Fibroblast of pulmonary artery (primary cell): Measurements from ENCODE around the gene CHMP3.

Experiments used
- DNase-seq: peaks from one replicate; pipeline ENCODE4 v3.0.0-alpha.2; 2010; ENCODE audit warnings: low read depth
- H3K4me3 ChIP-seq: replicated peaks from 2 replicates; pipeline ENCODE4 v1.5.1; 2011; ENCODE audit warnings: low read depth, mild to moderate bottlenecking, control low read depth, low read length, moderate library complexity
- CTCF ChIP-seq: IDR thresholded peaks from 2 replicates; pipeline ENCODE4 v1.5.1; 2011; ENCODE audit warnings: mild to moderate bottlenecking, control low read depth, low read length, inconsistent platforms; ENCODE audit errors: missing control alignments

CHMP3 gene

GRCh38 chr2:86562922-86563649 lies at the start of gene CHMP3:
Gene CHMP3 (minus strand): TSS chr2:86563443. CDS start chr2:86563348, 95 bp downstream.
- H3K4me3 ChIP-seq = peak within 1 kb of the TSS; percentile 92
- DNase-seq = peak; percentile 98
- no peak for TF ChIP-seq CTCF

GRCh38 chr2:86610871-86611270 lies 47.6 kb upstream of the CHMP3 start:
- H3K4me3 ChIP-seq = no peak overlapping the region
- no peak for DNase-seq
- TF ChIP-seq CTCF = no peak

GRCh38 chr2:86608832-86609410 lies 45.7 kb upstream of the CHMP3 start:
- TF ChIP-seq CTCF = no peak
- no peak overlapping the region for H3K4me3 ChIP-seq
- DNase-seq = no peak

GRCh38 chr2:86603905-86604304 lies 40.7 kb upstream of the CHMP3 start:
- no peak for TF ChIP-seq CTCF
- no peak overlapping the region for H3K4me3 ChIP-seq
- no peak for DNase-seq

- no peak for TF ChIP-seq CTCF
- DNase-seq = no peak
- no peak overlapping the region for H3K4me3 ChIP-seq
Measured at GRCh38 chr2:86598966-86599365, 35.7 kb upstream of the CHMP3 start.

- TF ChIP-seq CTCF = no peak
- no peak overlapping the region for H3K4me3 ChIP-seq
- no peak for DNase-seq
Measured at GRCh38 chr2:86596118-86596517, 32.9 kb upstream of the CHMP3 start.

- no peak for TF ChIP-seq CTCF
- DNase-seq = no peak
- H3K4me3 ChIP-seq = no peak overlapping the region
Measured at GRCh38 chr2:86593266-86593665, 30.0 kb upstream of the CHMP3 start.
